DMS153 treated with DMSO at 0.1 percent for 48 hours (cell line): ENCODE data around the gene USP28.
"Not testable (repeated sequence)": the region's sequence is repeated elsewhere in the genome, so short reads cannot be mapped to it uniquely, and the experiment has no call there.

Experiments
- DNase-seq: peaks from one replicate; lab custom pipeline; 2025; ENCODE audit not compliant: unreplicated experiment; lab: John Stamatoyannopoulos, UW

The USP28 gene, protein sequence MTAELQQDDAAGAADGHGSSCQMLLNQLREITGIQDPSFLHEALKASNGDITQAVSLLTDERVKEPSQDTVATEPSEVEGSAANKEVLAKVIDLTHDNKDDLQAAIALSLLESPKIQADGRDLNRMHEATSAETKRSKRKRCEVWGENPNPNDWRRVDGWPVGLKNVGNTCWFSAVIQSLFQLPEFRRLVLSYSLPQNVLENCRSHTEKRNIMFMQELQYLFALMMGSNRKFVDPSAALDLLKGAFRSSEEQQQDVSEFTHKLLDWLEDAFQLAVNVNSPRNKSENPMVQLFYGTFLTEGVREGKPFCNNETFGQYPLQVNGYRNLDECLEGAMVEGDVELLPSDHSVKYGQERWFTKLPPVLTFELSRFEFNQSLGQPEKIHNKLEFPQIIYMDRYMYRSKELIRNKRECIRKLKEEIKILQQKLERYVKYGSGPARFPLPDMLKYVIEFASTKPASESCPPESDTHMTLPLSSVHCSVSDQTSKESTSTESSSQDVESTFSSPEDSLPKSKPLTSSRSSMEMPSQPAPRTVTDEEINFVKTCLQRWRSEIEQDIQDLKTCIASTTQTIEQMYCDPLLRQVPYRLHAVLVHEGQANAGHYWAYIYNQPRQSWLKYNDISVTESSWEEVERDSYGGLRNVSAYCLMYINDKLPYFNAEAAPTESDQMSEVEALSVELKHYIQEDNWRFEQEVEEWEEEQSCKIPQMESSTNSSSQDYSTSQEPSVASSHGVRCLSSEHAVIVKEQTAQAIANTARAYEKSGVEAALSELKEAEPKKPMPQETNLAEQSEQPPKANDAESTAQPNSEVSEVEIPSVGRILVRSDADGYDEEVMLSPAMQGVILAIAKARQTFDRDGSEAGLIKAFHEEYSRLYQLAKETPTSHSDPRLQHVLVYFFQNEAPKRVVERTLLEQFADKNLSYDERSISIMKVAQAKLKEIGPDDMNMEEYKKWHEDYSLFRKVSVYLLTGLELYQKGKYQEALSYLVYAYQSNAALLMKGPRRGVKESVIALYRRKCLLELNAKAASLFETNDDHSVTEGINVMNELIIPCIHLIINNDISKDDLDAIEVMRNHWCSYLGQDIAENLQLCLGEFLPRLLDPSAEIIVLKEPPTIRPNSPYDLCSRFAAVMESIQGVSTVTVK

DNA sequence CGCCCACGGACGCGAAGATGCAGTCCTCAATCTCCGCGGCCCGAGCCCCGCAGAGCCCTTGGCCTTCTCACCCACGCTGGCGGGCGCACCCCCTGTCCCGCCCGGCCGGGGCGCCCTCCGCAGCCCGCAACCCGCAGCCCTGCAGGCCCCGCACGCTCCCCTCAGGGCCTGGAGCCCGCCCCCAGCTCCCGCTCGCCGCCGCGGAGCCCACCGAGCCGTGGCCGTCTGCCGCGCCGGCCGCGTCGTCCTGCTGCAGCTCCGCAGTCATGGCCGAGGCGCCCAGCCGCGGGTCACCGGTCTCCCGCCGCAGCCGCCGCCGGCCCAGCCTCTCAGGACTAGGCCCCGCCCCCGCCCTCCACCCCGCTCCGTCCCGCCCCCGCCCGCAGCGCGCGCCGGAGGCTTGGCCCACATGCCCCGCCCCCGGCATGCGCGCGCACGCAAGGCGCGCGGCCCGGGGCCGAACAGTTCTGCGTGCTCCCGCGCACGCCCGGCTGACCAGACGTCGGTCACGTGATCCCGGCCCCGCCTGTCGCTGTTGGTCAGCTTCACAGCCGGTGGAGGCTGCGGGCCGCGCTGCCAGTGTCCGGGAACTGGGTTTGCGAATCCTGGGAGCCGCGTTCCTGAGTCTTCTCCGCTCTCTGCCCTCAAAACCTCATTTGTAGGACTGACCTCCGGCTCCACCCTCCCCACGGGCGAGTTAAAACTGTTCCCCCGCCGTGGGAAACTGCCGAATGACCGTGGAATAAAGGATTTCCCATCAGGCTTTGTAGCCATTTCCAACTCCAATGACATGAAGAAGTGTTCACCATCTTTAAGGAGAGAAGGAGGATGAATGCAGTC, at the start of gene USP28:
Gene USP28, minus strand, starts transcription at position 339 of the 840 bp plus-strand sequence. Its CDS starts 71 bp downstream, at position 268.
- DNase-seq = peak; percentile 87

DNA sequence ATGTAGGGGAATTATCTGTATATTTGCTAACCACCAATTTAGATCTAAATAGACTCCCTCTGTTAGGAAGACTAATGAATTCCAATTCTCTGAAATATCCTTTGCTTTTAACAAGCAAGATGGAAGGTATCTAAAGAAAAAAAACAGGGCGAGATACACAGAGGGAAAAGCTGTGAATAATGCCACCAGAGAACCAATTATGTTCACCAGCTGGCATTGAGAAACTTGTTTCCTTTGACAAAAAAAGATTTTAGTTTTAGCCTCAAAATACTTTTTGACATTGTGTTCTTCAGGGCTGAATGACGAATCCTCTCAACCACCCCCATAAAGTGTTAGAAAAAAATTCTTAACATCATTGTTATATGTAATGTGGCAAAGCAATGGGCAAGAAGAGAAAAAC, 48.2 kb upstream of the USP28 start:
- DNase-seq = no peak

DNA sequence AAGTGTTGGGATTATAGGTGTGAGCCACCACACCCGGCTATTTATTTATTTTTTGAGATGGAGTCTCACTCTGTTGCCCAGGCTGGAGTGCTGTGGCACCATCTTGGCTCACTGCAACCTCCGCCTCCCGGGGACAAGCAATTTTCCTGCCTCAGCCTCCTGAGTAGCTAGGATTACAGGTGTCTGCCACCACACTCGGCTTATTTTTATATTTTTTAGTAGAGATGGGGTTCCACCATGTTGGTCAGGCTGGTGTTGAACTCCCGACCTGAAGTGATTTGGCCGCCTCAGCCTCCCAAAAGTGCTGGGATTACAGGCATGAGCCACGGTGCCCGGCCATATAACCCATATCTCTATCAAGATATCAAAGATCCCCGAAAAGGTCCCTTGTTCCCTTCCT, 36.1 kb upstream of the USP28 start:
- DNase-seq = not testable (repeated sequence)

DNA sequence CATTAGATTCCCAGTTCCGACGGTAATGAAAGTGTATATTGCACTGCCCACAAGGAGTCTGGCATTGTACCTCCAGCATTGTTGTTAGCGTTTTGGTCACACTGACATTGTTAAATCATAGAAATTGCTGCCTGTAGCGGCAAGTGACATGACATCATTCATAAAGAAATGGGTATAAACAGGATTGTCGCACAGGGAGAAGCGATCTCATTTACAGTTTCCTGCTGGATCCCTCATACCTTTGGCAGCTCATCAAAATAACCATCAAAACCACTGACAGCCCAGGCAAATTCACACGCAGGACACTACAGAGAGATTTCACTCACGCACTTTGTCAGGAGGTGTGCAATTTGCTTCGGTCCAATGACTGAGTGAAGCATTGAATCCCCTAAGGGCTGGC, 32.7 kb upstream of the USP28 start:
- DNase-seq = no peak

DNA sequence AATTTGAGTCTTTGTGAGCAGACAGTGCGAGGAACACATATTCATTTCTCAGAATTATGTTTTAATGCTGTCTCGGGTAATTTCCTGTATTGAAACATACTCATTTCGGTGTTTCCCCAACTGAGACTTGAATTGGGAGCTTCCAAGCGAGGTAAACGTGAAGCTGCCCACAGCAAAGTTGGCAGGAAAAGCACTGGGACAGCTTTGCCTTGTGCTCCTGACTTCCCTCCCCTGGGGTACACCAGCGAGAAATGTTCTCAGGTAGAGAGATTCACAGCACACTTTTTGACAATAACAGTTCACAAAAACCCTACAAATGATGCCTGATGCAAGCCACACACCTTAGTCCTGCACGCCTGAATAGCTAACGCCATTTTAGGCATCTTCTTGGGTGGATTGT, 32.3 kb upstream of the USP28 start:
- DNase-seq = no peak

DNA sequence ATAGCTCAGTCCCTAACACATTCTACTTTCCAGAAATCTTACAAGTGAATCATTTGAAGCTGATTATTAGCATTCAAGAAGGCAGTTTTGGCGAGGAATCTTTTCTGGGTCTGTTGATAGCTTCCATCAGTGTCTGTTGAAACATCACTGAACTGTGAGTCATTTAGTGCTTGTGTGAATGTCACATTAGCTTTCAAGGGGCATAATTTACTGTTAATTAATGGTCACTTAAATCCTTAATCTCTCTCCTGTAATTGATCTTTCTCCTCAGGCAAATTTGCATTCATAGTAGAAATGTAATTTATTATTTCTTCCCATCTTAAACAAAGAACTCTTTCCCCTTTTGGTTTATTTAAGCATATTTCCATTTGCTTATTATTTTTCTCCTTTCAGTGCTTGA, 31.8 kb upstream of the USP28 start:
- no peak for DNase-seq

DNA sequence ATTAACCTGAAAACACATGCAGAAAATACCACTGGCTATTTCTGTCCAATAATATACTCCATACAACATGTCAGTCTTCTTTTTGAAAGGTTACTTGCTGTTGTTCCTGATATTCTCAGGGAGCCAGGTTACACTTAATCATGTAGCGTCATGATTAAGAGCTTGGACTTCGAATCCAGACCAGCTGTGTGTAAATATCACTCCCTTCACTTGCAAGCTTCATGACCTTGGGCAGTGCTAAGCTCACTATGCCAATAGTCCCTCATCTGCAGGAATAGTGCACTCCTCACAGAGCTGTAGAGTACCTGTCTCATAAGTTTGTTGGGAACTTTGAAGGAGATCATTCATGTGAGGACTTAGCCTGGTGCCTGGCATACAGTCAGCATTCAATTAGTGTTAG, 31.1 kb upstream of the USP28 start:
- no peak for DNase-seq

DNA sequence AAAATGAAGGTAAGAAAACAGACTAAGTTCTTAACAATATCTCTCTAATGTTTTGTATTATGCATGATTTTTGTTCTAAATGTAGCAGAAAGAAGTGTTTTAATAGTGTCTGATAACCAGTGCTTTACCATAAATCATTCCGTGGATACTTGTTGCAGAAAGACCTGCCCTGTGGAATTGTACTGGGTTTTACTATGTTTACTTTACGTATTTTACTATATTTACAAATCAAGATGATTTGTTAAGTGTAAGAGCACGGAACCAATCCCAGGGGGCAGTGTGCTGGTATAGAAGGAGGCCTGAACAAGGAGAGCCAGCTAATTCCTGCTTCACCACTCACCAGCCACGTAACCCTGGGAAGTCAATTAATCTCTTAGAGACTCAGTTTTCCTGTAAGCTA, 30.7 kb upstream of the USP28 start:
- DNase-seq = peak; percentile 88

DNA sequence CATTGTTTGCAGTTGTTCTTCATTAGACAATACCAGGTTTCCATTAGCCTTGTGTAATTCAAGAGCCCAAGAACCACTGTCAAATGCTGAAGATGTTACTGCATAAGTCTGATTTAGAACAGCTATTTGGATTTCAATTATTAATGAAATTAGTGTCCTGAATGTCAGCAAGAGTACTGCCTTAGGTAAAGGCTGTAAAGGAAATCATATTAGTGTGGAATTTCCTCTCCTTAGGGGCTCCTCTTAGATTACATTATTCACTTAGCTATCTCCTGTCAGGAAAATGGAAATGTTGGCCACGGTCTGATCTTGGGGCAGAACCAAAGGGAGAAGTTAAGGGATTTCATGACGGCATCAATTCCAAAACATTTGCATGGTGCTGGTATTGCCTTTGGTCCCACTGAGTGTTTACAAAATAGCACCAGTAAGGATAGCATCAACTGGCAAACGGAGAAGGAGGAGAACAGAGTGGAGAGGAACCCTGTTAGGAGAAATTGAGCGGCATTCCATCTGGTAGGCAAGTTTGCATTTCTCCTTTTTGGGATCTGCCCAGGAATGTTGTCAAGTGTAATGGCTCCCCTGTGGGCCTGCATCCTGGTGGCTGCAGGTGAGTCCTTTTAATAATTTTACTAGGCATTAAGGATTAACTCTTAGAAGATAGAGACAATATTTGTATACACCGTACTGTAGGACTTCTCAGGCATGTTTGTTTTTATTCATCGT, 29.2 kb upstream of the USP28 start, which contains the start of gene HTR3B:
Gene HTR3B, plus strand, starts transcription at position 418 of the 723 bp plus-strand sequence. Its CDS starts 138 bp downstream, at position 556.
- DNase-seq = no peak

DNA sequence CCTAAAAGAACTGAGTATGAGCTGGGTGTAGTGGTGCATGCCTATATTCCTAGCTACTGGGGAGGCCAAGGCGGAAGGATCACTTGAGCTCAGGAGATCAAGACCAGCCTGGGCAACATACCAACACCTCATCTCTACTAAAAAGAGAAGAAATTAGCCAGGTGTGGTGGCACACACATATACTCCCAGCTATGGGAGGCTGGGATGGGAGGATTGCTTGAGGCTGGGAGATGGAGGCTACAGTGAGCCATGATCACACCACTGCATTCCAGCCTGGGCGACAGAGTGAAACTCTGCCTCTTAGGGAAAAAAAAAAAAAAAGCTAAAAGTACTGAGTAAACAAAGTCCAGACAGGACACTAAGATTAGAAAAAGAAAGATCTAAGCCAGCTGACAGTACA, 25.8 kb upstream of the USP28 start:
- no peak for DNase-seq

DNA sequence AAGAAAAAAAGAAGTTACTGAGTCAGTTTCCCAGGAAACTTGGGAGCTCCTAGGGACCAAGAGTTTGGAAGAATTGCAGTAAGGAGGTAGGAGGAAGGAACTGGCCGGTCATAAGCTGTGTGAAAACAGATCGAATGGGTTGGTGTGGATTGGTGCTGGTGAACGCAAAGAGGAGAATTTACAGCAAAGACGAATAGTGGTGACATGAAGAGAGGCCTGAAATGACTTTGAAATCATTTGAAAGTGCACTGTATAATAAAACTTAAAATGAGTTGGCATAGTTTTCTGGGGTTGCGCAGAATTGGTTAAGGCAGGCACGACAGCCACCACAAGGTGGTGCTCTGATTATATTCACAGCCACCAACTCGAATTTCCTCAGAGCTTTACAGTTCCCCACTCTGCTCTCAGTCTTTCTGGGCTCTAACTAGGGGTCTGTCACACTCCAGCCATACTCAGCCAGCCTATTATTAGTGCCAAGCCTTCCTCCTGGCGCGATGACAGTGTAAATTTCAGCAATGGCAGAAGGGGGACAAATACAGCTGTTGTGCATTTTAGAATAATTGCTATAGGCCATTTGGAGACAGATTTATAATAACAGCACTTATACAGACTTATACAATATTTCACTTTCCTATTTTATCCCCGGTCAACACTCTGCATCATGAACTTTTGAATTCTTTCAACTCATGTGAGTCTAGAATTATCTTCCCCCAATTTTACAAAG, 20.9 kb upstream of the USP28 start:
- peak; percentile 57 for DNase-seq

DNA sequence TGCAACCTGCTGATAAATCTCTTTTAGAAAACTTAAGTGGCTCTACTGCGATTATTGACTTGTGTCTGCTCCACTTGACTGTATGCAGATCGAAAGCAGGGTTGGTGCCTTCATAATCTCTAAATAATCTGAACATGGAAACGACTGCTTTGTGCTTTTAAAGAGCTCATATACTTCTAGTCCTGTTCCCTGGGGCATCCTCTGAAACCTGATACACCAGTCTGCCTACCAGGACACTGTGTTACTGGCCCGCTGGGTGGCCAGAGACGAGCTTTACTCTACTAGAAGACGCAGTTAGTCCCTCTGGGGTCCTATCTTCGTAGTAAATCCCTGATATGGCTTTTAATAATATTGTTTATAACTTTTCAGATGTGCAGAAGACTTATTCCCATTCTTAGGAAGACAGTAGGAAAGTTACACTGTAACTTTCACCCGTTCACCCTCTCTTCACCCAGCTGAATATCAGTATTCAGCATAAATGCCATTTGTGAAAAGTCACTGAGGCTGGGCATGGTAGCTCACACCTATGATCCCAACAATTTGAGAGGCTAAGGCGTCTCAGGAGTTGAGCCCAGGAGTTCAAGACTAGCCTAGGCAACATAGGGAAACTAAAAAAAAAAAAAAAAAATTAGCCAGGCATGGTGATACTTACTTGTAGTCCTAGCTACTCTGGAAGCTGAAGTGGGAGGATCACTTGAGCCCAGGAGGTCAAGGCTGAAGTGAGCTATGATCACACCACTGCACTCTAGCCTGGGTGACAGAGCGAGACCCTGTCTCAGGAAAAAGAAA, 20.2 kb upstream of the USP28 start:
- no peak for DNase-seq

DNA sequence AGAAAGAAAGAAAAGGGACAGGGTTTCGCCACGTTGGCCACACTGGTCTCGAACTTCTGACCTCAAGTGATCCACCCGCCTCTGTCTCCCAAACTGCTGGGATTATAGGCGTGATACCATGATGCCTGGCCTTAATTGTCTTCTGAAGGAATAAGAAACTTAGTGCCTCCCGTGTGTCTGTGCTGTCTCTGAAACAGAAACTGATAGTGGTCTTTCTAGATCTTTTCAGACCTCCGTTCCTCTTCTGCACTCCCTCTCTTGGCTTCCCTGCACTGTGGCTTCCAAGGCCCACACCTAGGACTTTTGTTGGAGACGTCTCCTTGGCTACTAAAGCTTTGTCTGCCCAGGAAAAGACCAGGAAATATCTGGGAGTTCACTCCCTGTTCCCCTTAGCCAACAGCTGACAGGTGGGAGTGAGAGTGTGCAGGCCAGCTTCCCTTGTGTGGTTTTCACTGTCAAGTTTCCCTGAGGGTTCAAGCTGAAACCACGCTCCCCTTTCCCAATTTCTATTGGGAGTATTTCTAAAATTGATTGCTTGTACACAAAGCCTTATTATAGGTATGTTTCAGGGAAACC, 19.1 kb upstream of the USP28 start:
- no peak for DNase-seq

DNA sequence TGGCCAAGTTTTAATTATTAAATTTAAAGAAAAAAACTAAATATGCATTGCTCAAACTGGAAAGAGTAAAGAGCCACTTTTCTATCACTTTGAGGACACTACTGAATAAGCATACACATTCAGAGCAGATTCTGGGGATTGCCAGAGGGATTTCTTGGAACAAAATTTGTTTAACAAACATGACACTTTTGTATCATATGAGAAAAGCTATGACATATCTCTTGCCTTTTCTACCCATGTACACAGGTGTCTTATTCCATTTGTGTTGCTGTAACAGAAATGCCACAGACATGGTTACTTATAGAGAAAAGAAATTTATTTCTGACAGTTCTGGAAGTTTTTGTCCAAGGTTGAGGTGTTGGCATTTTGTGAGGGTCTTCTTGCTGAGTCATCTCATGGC, 13.5 kb upstream of the USP28 start:
- no peak for DNase-seq

DNA sequence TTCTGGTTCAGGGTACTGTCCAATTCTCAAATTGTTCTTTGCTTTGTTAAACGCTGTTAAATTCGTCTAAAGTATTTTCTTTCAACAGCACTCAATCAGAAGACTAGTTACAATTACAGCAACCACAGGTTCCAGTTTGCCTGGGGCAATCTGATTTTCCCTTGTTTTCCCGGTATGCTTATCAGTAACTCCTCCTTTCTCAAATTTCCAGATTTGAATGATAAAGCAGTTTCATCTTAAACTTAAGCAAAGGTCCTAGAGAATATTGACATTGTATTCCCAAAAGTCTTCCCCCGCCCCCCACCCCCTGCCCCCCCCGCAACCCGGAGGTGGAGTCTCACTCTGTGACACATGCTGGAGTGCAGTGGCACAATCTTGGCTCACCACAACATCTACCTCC, 10.5 kb upstream of the USP28 start:
- DNase-seq = no peak

DNA sequence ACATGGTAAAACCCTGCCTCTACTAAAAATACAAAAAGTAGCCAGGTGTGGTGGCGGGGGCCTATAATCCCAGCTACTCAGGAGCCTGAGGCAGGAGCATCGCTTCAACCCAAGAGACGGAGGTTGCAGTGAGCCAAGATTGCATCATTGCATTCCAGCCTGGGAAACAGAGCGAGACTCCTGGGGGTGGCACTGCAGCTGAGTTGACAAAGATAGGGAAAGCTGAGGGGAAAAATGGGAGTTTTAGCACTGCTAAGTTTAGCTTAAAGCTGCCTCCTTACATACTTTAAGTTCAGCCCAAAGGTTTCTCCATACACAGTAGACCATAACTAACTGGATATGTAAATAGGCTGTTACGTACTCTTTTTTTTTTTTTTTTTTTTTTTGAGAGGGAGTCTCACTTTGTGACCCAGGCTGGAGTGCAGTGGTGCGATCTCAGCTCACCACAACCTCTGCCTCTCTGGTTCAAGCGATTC, 9.0 kb upstream of the USP28 start:
- no peak for DNase-seq

DNA sequence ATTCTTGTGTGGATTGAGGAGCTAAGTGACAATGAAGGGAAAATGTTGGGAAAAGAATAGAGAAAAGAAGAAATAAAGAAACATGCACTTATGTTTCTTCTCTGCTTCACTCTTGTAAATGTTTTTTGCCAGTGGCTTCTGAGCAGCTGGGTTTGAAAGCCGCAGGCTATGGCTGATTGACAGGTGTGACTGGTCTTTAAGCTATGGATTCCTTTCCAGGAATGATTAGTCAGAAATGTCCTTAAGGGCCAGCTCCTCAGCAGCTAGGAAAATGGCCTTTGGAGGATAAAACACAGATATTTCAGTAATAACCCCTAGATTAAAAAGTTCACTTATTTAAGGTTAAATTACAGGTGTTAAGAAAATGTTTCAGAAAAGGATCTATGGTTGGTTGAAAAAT, 6.5 kb upstream of the USP28 start:
- no peak for DNase-seq

DNA sequence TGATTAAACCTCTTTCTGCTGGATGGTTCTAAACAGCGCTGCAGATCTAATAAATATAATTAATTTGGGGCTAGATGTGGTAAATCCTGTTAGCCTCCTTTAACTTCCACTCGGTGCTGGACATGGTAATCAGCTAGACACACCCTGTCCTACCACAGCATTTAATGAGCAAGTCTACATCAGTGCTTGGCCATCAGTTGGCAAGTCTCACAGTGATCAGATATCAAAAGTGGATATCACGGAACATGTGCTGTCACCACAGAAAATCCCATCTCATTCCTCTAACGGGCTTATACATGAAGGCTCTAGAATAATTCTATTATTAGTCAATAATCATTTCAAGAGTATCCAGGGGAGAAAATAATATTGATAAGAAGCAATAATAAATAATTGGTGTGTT, 5.6 kb upstream of the USP28 start:
- no peak for DNase-seq
